GM13977 (cell line): ENCODE measurements around the gene HCN1.

ENCODE experiments used
- DNase-seq: peaks from one replicate; pipeline ENCODE4 v3.0.0; 2012; ENCODE audit warnings: low spot score
- CTCF ChIP-seq: IDR thresholded peaks from 2 replicates; pipeline ENCODE4 v1.5.1; 2012; ENCODE audit warnings: mild to moderate bottlenecking, control low read depth; ENCODE audit not compliant: insufficient read depth; ENCODE audit errors: extremely low read depth, missing control alignments
- in situ Hi-C: fragments of 300-500 bp; cut with MboI; formaldehyde crosslinking; loops from one replicate; pipeline ENCODE4 v1.12.0; 2022; ENCODE audit warnings: low sequenced_read_pairs, low pct_unique_long_range_greater_than_20kb, mixed read lengths, inconsistent platforms; ENCODE audit not compliant: unreplicated experiment

Gene HCN1

DNA sequence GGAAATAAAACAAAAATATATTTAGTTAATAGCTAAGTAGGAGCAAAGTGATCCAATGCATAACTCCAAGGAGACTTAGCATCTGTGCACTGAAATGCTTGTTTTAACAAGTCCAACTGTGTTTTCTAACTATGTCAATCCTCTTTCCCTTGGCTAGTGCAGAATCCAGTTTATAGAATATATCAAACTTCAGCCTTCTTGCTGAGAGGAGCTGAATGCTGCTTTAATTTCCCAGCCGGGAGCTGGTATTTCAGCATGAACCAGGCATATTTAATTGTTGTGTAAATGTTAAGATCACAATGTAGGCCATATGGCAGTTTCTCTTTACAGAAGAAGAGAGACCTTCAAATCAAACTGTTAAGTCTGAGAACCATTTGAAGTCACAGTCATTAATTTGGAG is 411.7 kb downstream of the HCN1 start:
- no peak for TF ChIP-seq CTCF
- DNase-seq, result no peak
- in situ Hi-C loops, result no loop called here

- in situ Hi-C loops, result no loop called here
- TF ChIP-seq CTCF, result no peak
- DNase-seq, result no peak
Measured at GRCh38 chr5:45281081-45281480, 415.1 kb downstream of the HCN1 start.

DNA sequence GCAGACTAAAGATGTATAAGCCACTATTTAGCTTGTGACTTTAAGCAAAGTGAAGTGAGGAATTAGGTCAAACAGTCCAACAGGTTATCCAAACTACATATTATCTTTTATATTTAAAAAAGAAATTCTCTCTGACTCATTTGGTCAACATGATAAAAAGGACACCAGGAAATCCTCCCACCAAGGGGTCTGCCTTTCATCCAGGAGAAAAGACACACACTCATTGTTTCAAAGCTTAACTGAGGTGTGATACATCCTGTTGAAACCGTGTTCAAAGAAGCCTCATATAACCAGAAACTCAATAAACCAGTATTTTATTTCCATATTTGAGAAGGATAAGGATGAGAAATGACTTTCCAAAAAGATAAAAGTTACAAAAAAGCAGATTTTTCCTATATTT is 417.1 kb downstream of the HCN1 start:
- no peak for DNase-seq
- TF ChIP-seq CTCF, result no peak
- in situ Hi-C loops, result no loop called here

DNA sequence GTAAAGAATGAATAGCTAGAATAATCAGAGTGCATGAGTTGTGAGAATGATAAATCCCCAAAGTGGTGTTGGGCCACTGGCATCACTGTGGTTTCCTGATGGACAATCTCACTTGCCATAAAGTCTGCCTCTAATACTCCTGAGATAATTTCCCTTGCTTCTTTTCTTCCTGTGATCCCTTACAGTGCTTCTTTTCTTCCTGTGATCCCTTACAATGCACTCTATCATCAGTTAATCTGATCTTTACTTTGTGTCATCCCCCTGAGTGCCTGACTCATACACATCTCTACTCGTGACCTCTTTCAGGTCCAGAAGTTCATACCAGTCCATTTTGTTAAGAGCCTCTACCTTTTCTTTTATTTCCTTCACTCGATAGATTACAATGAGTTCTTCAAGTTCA is 418.3 kb downstream of the HCN1 start:
- DNase-seq, result no peak
- in situ Hi-C loops, result no loop called here
- TF ChIP-seq CTCF, result no peak

DNA sequence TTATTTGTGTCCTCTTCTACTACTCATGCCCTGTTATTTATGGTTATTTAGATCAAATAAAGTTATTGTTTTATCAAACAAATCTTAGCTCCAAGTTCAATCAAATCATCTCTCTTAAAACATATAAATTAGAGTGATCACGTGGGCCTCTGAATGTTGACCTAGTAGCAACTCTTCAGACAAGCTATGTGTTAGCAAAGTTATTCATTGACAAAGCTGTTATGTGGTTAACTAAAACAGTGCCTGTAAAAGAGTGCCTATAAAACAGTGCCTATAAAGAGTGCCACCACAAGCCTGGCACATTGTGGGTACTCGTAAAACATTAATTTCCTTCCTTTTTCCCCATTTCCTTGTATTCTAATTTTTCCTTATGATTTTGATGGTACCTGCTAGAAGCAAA is 421.9 kb downstream of the HCN1 start:
- no peak for DNase-seq
- in situ Hi-C loops, result no loop called here
- no peak for TF ChIP-seq CTCF

GRCh38 chr5:45271626-45272025 is 424.6 kb downstream of the HCN1 start:
- in situ Hi-C loops, result no loop called here
- TF ChIP-seq CTCF, result no peak
- DNase-seq, result no peak

DNA sequence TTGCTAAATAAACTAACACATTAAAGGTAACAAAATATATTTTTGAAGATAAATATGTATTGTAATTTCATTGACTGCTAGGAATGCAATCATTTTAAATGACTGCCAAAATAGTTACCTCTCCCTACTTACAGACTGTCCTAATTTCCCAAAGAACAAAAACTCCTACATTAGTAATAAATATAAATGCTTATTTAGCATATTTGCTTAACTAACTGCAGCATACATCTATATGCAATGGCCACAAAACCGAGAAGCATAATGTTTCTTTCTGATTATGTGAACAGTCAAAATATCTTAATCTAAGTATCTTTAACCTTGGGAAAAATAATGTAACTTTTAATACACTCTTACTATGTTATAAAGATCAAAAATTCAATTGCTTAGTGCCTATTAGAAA is 431.7 kb downstream of the HCN1 start:
- in situ Hi-C loops, result no loop called here
- no peak for DNase-seq
- no peak for TF ChIP-seq CTCF
